ENCODE results near the gene HIBADH.

DNA sequence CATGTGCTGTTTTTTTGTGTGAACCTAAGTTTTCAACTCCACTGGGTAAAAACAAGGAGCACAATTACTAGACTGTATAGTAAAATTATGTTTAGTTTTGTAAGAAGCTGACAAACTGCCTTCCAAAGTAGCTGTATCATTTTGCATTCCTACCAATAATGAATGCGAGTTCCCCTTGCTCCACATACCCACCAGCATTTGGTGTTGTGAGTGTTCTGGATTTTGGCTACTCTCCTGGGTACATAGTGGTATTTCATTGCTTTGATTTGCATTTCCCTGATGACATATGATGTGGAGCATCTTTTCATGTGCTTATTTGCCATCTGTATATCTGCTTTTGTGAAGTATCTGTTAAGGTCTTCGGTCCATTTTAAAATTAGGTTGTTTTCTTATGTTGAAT lies 178.2 kb downstream of the HIBADH start:
- TF ChIP-seq CEBPB (IDR thresholded peaks at IDR 0.05; ENCODE audit: low read depth, low read length) (no peak), MXI1 (IDR thresholded peaks at IDR 0.05; ENCODE audit: borderline replicate concordance, low read depth, low read length) (no peak), POLR2A (IDR thresholded peaks at IDR 0.05; ENCODE audit: low read depth, low read length) (no peak), RAD21 (IDR thresholded peaks at IDR 0.05; ENCODE audit: low read length) (no peak), RCOR1 (IDR thresholded peaks at IDR 0.05; ENCODE audit: insufficient replicate concordance, low read length) (no peak), FOS (IDR thresholded peaks at IDR 0.05; ENCODE audit: low read depth, low read length) (no peak), SMC3 (IDR thresholded peaks at IDR 0.05; ENCODE audit: low read depth, low read length) (no peak), NFE2L2 (IDR thresholded peaks at IDR 0.05; ENCODE audit: low read depth, low read length) (no peak)
- TF ChIP-seq, protein P1, sequence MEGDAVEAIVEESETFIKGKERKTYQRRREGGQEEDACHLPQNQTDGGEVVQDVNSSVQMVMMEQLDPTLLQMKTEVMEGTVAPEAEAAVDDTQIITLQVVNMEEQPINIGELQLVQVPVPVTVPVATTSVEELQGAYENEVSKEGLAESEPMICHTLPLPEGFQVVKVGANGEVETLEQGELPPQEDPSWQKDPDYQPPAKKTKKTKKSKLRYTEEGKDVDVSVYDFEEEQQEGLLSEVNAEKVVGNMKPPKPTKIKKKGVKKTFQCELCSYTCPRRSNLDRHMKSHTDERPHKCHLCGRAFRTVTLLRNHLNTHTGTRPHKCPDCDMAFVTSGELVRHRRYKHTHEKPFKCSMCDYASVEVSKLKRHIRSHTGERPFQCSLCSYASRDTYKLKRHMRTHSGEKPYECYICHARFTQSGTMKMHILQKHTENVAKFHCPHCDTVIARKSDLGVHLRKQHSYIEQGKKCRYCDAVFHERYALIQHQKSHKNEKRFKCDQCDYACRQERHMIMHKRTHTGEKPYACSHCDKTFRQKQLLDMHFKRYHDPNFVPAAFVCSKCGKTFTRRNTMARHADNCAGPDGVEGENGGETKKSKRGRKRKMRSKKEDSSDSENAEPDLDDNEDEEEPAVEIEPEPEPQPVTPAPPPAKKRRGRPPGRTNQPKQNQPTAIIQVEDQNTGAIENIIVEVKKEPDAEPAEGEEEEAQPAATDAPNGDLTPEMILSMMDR (conservative IDR thresholded peaks at IDR 0.05; ENCODE audit: low read depth, low read length): no peak
- TF ChIP-seq, protein P2, sequence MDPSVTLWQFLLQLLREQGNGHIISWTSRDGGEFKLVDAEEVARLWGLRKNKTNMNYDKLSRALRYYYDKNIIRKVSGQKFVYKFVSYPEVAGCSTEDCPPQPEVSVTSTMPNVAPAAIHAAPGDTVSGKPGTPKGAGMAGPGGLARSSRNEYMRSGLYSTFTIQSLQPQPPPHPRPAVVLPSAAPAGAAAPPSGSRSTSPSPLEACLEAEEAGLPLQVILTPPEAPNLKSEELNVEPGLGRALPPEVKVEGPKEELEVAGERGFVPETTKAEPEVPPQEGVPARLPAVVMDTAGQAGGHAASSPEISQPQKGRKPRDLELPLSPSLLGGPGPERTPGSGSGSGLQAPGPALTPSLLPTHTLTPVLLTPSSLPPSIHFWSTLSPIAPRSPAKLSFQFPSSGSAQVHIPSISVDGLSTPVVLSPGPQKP (IDR thresholded peaks at IDR 0.05; ENCODE audit: borderline replicate concordance, low read depth, low read length): no peak

Measured in IMR-90 (cell line).